Fibroblast of the aortic adventitia (primary cell): ENCODE results near the gene DBNDD1. TPM values are rescaled to one million over a fixed set of nuclear protein-coding genes. Genes with fewer than 3 reads are reported as not detected.
"Not testable (repeated sequence)": the region's sequence is repeated elsewhere in the genome, so short reads cannot be mapped to it uniquely, and the experiment has no call there.

ENCODE experiments used
- DNase-seq: peaks from one replicate; pipeline ENCODE4 v3.0.0-alpha.2; 2010; ENCODE audit warnings: low read depth
- H3K4me3 ChIP-seq: 2 replicates; pipeline ENCODE4 v1.5.1; 2011; ENCODE audit warnings: low read depth, mild to moderate bottlenecking, control low read depth, low read length, moderate library complexity
- total RNA-seq: library from RNA; depleted of rRNA; stranded (reverse); fragments of >200 nt; gene quantifications from 2 replicates; pipeline ENCODE4 v1.2.3, GENCODE V29; 2012; ENCODE audit warnings: low replicate concordance
- TF ChIP-seq, protein P1 (sequence below): IDR thresholded peaks from 2 replicates; pipeline ENCODE4 v1.5.1; 2011; ENCODE audit warnings: mild to moderate bottlenecking, low read length, control low read depth, inconsistent platforms; ENCODE audit not compliant: insufficient read depth

DBNDD1 gene
- total RNA-seq, 1 donor = 1.7 TPM

DNA sequence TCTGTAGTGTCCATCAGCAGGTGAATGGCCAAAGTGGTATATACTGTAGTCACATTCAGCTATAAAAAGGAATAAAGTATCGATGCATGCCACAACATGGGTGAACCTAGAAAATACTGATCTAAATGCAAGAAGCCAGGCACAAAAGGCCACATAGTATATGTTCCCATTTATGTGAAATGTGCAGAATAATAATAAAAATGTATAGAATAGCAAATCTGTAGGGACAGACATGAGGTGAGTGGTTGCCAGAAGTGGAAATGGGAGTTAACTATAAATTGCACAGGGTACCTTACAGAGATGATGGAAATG is 23.1 kb downstream of the DBNDD1 start:
- no peak overlapping the region for H3K4me3 ChIP-seq
- TF ChIP-seq, protein P1, sequence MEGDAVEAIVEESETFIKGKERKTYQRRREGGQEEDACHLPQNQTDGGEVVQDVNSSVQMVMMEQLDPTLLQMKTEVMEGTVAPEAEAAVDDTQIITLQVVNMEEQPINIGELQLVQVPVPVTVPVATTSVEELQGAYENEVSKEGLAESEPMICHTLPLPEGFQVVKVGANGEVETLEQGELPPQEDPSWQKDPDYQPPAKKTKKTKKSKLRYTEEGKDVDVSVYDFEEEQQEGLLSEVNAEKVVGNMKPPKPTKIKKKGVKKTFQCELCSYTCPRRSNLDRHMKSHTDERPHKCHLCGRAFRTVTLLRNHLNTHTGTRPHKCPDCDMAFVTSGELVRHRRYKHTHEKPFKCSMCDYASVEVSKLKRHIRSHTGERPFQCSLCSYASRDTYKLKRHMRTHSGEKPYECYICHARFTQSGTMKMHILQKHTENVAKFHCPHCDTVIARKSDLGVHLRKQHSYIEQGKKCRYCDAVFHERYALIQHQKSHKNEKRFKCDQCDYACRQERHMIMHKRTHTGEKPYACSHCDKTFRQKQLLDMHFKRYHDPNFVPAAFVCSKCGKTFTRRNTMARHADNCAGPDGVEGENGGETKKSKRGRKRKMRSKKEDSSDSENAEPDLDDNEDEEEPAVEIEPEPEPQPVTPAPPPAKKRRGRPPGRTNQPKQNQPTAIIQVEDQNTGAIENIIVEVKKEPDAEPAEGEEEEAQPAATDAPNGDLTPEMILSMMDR = no peak
- no peak for DNase-seq

DNA sequence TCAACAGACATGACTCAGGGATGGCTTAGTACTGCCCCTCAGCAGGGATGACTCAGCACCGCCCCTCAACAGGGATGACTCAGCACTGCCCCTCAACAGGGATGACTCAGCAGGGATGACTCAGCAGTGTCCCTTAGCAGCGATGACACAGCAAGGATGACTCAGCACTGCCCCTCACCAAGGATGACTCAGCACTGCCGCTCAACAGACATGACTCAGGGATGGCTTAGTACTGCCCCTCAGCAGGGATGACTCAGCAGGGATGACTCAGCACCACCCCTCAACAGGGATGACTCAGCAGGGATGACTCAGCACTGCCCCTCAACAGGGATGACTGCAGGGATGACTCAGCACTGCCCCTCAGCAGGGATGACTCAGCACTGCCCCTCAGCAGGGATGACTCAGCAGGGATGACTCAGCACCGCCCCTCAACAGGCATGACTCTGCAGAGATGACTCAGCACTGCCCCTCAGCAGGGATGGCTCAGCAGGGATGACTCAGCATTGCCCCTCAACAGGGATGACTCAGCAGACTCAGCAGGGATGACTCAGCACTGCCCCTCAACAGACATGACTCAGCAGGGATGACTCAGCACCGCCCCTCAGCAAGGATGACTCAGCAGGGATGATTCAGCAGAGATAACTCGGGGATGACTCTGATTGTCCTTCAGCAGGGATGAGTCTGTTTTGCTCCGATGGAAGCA is 23.6 kb downstream of the DBNDD1 start:
- peak; percentile 70 for DNase-seq
- not testable (repeated sequence) for H3K4me3 ChIP-seq

DNA sequence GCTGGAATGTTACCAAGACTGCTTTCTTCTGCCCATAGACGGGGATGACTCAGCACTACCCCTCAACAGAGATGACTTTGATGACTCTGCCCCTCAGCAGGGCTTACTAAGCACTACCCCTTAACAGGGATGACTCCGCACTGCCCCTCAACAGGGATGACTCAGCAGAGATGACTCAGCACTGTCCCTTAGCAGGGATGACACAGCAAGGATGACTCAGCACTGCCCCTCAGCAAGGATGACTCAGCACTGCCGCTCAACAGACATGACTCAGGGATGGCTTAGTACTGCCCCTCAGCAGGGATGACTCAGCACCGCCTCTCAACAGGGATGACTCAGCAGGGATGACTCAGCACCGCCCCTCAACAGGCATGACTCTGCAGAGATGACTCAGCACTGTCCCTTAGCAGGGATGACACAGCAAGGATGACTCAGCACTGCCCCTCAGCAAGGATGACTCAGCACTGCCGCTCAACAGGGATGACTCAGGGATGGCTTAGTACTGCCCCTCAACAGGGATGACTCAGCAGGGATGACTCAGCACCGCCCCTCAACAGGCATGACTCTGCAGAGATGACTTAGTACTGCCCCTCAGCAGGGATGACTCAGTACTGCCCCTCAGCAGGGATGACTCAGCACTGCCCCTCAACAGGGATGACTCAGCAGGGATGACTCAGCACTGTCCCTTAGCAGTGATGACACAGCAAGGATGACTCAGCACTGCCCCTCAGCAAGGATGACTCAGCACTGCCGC is 24.4 kb downstream of the DBNDD1 start:
- DNase-seq = peak; percentile 72

DNA sequence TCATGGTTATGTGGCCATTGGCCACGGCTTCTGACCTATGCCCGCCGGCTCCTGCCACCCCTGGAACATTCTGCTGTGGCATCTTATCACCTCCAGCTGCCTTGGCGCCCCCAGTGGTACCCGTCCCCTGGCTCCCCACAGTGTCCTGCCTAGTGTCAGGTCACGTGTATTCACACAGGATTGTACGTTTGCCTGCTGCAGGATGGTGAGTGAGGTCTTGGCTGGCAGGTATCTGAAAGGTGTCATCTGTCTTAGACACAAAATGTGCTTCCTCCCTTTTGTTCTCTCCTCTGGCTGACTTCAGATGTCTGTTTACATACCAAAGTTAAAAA is 24.9 kb downstream of the DBNDD1 start:
- no peak overlapping the region for H3K4me3 ChIP-seq
- no peak for DNase-seq
- TF ChIP-seq, protein P1 = no peak

More for the DNA sequence above, 24.4 kb downstream of the DBNDD1 start:
- not testable (repeated sequence) for H3K4me3 ChIP-seq

DNA sequence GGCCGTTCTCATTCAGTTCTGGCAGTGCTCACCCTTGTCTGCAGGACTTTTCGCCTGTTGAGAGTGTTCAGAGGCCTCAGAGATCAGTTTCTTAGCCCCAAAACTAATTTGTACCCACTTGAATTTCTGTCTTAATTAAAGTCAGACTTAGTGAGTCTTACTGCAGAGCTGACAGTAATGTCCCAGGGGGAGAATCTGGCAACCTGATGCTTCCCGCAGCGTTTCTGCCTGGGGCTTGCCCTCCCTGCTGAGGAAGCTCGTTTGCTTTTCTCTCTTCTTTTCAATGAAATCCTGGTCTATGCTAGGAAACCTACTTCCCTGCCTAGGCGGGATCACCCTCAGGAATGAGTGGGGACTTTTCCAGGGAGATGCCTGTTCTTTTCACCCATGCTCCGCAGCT is 25.3 kb downstream of the DBNDD1 start:
- H3K4me3 ChIP-seq = no peak overlapping the region
- TF ChIP-seq, protein P1 = no peak
- no peak for DNase-seq

DNA sequence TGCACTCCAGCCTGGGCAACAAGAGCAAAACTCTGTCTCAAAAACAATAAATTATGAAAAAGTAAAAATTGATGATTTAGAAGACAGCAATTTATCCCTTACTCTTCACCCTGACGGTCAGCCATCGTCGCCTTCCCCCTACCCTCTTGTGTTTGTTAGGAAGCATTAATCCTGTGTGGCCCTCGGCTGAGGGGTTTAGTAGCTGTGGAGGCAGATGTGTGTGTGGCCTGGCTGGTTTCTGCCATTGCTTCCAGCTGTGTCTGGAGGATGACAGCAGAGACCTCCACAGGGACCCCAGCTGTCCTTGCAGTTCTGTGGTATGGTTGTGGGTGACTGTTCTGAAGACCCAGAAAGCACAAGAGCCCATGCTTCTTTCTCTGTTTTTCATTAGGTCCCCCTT is 25.9 kb downstream of the DBNDD1 start:
- no peak overlapping the region for H3K4me3 ChIP-seq
- TF ChIP-seq, protein P1 = no peak
- DNase-seq = no peak

DNA sequence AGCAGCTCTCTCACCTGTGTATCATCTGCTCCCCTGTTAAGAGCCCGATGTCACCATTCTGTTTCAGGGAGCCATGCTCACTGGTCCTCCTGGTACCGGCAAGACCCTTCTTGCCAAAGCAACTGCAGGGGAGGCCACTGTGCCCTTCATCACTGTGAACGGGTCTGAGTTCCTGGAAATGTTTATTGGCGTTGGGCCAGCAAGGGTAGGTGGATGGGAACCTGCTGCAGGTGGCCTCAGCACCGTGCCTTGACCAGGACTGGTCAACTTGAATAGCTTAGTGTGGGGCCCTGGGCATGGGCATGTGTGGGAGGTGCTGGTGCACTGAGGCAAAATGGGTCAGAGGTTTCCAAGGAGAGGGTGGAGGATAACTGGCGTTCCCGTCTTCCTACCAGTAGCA is 28.5 kb downstream of the DBNDD1 start:
- no peak overlapping the region for H3K4me3 ChIP-seq
- no peak for DNase-seq
- TF ChIP-seq, protein P1 = no peak

DNA sequence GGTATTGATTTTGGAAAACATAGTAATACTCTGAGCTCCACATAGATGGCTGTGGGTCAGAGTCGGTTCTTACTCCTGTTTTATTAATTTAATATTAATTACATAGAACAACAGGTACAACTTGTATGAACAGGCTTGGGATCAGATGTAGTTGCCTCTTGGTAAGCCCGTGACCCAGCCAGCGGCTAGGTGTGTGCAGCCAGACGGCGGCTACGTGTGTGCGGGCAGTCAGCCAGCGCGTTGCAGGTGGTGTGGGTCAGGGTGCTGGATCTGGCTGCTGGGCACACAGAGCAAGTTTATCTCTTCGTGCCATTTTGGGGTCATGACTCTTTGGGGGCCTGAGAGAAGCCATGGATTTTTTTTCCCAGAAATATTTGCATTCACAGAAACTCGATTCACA is 30.3 kb downstream of the DBNDD1 start:
- no peak for DNase-seq
- TF ChIP-seq, protein P1 = no peak

More for the DNA sequence above, 30.3 kb downstream of the DBNDD1 start:
- H3K4me3 ChIP-seq = no peak overlapping the region
